Measurements from ENCODE around the gene MCTP2. TPM values are rescaled to one million over a fixed set of nuclear protein-coding genes. Genes with fewer than 3 reads are reported as not detected.

MCTP2 gene
- total and polyA plus RNA-seq, 2 experiments from 2014 or later = 8.1 to 23.3 TPM

GRCh38 chr15:94282269-94283250, 51.2 kb downstream of the MCTP2 start:
- Histone ChIP-seq H3K79me2 (peaks cover 10% of the 10 kb centered on the region), H3K9me2 (replicated peaks; ENCODE audit: insufficient read depth) (no peaks in the 10 kb centered on the region), H3K4me1 (ENCODE audit: insufficient read depth) (no peaks in the 10 kb centered on the region), H4K20me1 (ENCODE audit: insufficient read depth, poor library complexity, severe bottlenecking) (no peaks in the 10 kb centered on the region), H3K36me3 (replicated peaks; ENCODE audit: insufficient read depth, low read depth) (no peaks in the 10 kb centered on the region), H2AFZ (no peak overlapping the region), H3K27me3 (no peaks in the 10 kb centered on the region), H3K9me3 (ENCODE audit: low read depth) (no peaks in the 10 kb centered on the region), H3K27ac (no peak overlapping the region), H3K4me2 (no peak overlapping the region), H3K4me3 (no peak overlapping the region)
- whole genome bisulfite sequencing (ENCODE audit: low lambda C conversion rate, missing lambda C conversion rate) = 68% methylated on average over 7 of the region's 7 CpGs
- TF ChIP-seq EZH2 (IDR thresholded peaks at IDR 0.05; ENCODE audit: borderline replicate concordance) (no peak), EZH2phosphoT487 (IDR thresholded peaks at IDR 0.05; ENCODE audit: low read depth, severe bottlenecking, unreplicated experiment) (no peak), CTCF (IDR thresholded peaks at IDR 0.05; ENCODE audit: poor library complexity) (no peak)
- no peak for DNase-seq (ENCODE audit: low spot score)

- no peaks in the 10 kb centered on the region for H3K27me3 ChIP-seq
- H3K79me2 ChIP-seq = no peaks in the 10 kb centered on the region
- no peak overlapping the region for H3K4me3 ChIP-seq
- TF ChIP-seq CTCF (IDR thresholded peaks at IDR 0.05; ENCODE audit: poor library complexity) = no peak
- no peak for TF ChIP-seq EZH2phosphoT487 (IDR thresholded peaks at IDR 0.05; ENCODE audit: low read depth, severe bottlenecking, unreplicated experiment)
- no peak for TF ChIP-seq EZH2 (IDR thresholded peaks at IDR 0.05; ENCODE audit: borderline replicate concordance)
- no peaks in the 10 kb centered on the region for H3K9me2 ChIP-seq (replicated peaks; ENCODE audit: insufficient read depth)
- no peaks in the 10 kb centered on the region for H4K20me1 ChIP-seq (ENCODE audit: insufficient read depth, poor library complexity, severe bottlenecking)
- no peaks in the 10 kb centered on the region for H3K4me1 ChIP-seq (ENCODE audit: insufficient read depth)
- no peak overlapping the region for H3K4me2 ChIP-seq
- H3K36me3 ChIP-seq (replicated peaks; ENCODE audit: insufficient read depth, low read depth) = no peaks in the 10 kb centered on the region
- H3K27ac ChIP-seq = no peak overlapping the region
- WGBS (ENCODE audit: low lambda C conversion rate, missing lambda C conversion rate) = 68% methylated on average over 3 of the region's 3 CpGs
- H2AFZ ChIP-seq = no peak overlapping the region
- no peak for DNase-seq (ENCODE audit: low spot score)
- no peaks in the 10 kb centered on the region for H3K9me3 ChIP-seq (ENCODE audit: low read depth)
Observed at GRCh38 chr15:94286583-94286982, 55.2 kb downstream of the MCTP2 start.

- Histone ChIP-seq H2AFZ (no peak overlapping the region), H3K36me3 (replicated peaks; ENCODE audit: insufficient read depth, low read depth) (no peaks in the 10 kb centered on the region), H3K9me3 (ENCODE audit: low read depth) (no peaks in the 10 kb centered on the region), H3K27me3 (no peaks in the 10 kb centered on the region), H3K27ac (no peak overlapping the region), H3K79me2 (no peaks in the 10 kb centered on the region), H3K4me3 (no peak overlapping the region), H3K4me2 (no peak overlapping the region), H3K4me1 (ENCODE audit: insufficient read depth) (no peaks in the 10 kb centered on the region), H4K20me1 (ENCODE audit: insufficient read depth, poor library complexity, severe bottlenecking) (no peaks in the 10 kb centered on the region), H3K9me2 (replicated peaks; ENCODE audit: insufficient read depth) (no peaks in the 10 kb centered on the region)
- WGBS (ENCODE audit: low lambda C conversion rate, missing lambda C conversion rate) = 79% methylated on average over 4 of the region's 4 CpGs
- DNase-seq (ENCODE audit: low spot score) = no peak
- TF ChIP-seq CTCF (IDR thresholded peaks at IDR 0.05; ENCODE audit: poor library complexity) (no peak), EZH2phosphoT487 (IDR thresholded peaks at IDR 0.05; ENCODE audit: low read depth, severe bottlenecking, unreplicated experiment) (no peak), EZH2 (IDR thresholded peaks at IDR 0.05; ENCODE audit: borderline replicate concordance) (no peak)
Observed at GRCh38 chr15:94287794-94288246, 56.5 kb downstream of the MCTP2 start.
